GM19397 (cell line): ENCODE measurements around the gene LCN12.

Experiments
- ATAC-seq: cut with Tn5 transposase; IDR thresholded peaks from one replicate; pipeline ENCODE4 v1.9.1; 2021; ENCODE audit warnings: mild to moderate bottlenecking, moderate library complexity; ENCODE audit not compliant: unreplicated experiment

LCN12 gene

GRCh38 chr9:136944212-136944518 is 7.9 kb upstream of the LCN12 start:
- ATAC-seq: peak; percentile 32

DNA sequence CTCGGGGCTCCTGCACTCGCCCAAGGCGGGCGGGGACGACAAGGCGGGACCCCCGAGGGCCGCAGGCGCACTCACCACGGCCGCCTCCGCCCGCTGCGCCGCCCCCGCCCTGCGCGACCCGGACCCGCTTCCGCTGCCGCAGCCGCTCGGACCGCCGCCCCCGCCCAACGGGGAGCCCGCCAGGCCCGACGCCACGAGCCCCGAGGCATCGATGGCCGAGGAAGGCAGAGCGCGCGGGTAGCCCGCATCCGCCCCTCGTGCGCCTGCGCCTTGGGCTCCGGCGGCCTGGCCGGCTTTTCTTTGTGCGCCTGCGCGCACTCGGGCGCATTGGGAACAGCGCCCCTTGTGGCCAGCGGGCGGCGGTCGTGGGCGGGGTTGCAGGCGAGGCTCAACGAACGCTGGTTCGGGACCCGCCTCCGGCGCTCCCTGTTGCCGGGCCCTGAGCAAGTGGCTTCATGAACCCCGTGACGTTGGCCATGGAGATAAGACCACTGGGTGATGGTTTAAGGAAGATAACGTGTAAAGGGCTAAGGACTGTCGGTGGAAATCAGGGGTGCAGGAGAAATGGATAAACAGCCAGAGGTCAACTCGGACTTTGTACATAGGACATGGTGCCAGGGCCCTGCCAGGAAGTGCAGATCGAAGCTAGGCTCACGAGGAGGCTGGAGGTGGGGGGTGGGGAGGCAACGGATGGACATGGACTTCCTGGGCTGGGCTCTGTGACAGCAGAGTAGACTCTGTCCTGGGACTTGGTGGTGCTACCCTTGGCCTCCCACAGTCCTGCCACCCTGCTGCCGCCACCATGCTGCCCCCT is 7.3 kb upstream of the LCN12 start, which contains the start of the genes C8G and FBXW5:
TSS of gene C8G (plus strand) at position 725 of the 814 bp plus-strand sequence. CDS start at position 803, 78 bp downstream.
TSS of gene FBXW5 (minus strand) at position 220 of the 814 bp plus-strand sequence. CDS start 655 bp downstream, outside the sequence.
- peak; percentile 79 for ATAC-seq

DNA sequence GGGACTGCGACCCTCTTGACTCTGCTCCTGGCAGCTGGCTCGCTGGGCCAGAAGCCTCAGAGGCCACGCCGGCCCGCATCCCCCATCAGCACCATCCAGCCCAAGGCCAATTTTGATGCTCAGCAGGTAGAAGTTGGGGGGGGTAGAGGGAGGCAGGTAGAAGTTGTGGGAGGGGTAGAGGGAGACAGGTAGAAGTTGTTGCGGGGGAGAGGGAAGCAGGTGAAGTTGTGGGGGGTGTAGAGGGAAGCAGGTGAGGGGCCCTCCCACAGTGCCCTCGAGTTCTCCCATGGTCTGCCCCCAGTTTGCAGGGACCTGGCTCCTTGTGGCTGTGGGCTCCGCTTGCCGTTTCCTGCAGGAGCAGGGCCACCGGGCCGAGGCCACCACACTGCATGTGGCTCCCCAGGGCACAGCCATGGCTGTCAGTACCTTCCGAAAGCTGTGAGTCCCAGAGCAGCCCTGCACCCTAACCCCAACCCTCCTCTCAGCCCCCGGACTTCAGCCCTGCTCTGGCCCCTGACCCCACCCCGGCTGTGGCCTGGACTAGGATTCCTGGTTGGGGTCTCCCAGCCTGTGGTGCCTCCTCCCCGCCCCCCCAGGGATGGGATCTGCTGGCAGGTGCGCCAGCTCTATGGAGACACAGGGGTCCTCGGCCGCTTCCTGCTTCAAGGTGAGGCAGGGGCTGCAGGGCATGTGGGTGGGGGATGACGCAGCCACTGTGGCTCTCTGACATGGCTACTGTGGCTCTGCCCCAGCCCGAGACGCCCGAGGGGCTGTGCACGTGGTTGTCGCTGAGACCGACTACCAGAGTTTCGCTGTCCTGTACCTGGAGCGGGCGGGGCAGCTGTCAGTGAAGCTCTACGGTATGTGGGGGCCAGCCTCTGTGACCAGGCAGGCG is 6.5 kb upstream of the LCN12 start:
- ATAC-seq: no peak

DNA sequence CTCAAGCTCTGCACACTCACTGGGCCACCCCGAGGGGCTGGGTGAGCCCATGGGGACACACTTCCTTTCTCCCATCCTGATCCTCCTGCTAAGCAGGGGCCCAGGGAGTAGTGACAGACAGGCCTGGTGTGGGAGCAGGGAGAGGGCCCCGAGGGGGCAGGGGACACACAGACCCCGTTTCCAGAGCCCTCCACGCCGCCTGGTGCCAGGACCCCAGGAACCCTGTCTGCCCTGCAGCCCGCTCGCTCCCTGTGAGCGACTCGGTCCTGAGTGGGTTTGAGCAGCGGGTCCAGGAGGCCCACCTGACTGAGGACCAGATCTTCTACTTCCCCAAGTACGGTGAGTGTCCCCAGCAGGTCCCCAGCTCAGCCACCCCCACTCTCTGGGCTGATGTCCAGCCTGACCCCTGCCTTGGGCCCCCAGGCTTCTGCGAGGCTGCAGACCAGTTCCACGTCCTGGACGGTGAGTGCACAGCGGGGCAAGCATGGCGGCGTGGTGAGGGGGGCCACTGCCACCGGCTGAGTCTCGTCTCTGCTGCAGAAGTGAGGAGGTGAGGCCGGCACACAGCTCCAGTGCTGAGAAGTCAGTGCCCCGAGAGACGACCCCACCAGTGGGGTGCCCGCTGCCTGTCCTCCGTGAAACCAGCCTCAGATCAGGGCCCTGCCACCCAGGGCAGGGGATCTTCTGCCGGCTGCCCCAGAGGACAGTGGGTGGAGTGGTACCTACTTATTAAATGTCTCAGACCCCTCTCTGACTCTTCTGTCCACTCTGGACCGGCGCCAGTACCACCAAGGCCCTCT is 5.6 kb upstream of the LCN12 start:
- ATAC-seq: no peak

GRCh38 chr9:136947028-136947891 is 4.8 kb upstream of the LCN12 start:
- no peak for ATAC-seq

GRCh38 chr9:136947955-136948510 is 4.0 kb upstream of the LCN12 start:
- no peak for ATAC-seq

DNA sequence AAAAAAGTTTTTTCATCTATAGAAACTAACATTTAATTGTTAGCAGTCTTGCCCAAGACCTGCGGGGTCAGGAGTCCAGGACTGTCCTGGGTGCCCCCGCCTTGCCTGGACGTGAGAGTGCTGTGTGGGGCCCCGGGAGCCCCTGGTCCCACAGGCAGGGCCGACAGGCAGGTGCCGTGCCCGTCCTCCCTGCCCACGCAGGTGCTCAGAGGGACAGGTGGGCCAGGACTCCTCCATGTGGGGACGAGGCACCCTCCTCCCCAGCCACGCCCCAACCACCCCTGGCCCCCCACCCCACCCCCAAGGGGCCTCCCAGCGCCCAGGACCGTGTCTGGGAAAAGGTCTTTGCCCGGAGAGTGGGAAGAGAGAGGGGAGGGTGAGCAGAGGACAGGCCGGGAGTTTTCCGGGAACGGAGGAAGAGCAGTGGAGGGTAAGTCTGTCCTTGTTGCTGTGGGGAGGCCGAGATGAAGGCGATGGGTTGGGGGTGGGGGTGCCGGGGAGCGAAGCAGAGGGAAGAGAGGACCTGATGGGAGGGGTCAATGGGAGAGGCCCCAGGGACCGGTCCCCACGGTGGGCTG is 2.7 kb upstream of the LCN12 start:
- ATAC-seq: no peak

- ATAC-seq: peak; percentile 86
These were observed 2.0 kb upstream of the LCN12 start for GRCh38 chr9:136949817-136950655.

GRCh38 chr9:136950656-136951276 is 1.3 kb upstream of the LCN12 start:
- no peak for ATAC-seq

DNA sequence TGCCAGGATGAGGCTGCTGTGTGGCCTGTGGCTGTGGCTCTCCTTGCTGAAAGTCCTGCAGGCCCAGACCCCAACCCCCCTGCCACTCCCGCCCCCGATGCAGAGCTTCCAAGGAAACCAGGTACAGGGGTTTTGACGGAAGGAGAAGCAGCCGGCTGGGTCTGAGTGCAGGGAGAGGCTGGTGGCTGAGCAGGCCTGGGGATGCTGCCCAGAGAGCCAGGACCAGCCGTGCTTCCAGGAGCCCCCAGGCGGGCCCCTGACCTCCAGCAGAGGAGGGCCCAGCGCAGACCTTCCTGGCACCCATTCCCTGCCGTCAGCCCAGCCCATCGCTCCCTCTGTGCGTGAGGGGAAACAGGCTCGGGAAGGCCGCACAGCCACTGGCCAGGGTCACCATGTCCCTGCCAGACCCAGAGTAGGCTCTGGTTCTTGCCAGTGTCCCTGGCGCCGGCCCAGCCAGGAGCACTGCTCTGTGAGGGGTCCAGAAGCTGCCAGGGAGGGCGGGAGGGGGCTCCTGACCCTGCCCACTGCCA is 313 bp downstream of the LCN12 start:
- ATAC-seq: no peak

GRCh38 chr9:136952876-136953770 is 1.1 kb downstream of the LCN12 start:
- ATAC-seq: no peak

- no peak for ATAC-seq
These were observed 1.7 kb downstream of the LCN12 start for GRCh38 chr9:136953771-136954269.

DNA sequence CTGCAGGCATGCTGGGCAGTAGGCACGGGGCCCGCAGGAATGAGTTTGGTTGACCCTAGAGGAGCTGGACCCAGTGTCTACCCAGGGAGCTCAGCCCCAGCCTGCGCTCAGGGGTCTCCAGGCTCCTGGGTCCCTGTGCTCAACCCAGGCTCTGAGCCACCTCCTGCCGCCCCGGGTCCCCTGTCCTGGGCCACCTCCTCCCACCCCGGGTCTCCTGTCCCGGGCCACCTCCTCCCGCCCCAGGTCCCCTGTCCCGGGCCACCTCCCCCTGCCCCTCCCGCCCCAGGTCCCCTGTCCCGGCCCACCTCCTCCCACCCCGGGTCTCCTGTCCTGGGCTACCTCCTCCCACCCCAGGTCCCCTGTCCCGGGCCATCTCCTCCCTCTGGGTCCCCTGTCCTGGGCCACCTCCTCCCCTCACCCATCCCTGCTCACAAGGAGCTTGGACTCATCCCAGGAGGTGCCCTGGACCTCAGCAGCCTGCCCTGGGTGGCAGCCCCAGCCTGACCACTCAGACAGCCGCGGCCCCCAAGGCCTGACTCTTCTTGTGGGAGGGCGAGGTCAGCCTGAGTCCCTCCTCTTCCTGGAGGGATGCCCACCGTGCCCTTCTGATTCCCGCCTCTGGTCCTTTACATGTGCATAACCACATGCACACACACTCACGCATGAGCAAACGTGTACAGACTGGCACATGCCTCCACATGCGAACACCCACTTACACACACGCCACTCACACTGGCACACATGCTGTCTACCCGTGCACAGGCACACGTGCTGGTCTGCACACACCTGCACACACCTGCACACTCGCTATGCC is 2.4 kb downstream of the LCN12 start:
- no peak for ATAC-seq

- ATAC-seq: no peak
These were observed 3.3 kb downstream of the LCN12 start for GRCh38 chr9:136955202-136955942.

GRCh38 chr9:136955943-136956335 is 3.9 kb downstream of the LCN12 start:
- ATAC-seq: no peak
